Measurements from ENCODE around the gene DPYSL3.

GRCh38 chr5:147436596-147436995 is 73.3 kb downstream of the DPYSL3 start:
- TF ChIP-seq CTCF (IDR thresholded peaks at IDR 0.05; ENCODE audit: insufficient read depth, low read length, poor library complexity, severe bottlenecking) (no peak), EZH2phosphoT487 (conservative IDR thresholded peaks at IDR 0.05; ENCODE audit: low read length) (no peak)

All from SU-DHL-6 (cell line).